HepG2 (cell line): ENCODE measurements around the gene COX7A2L. TPM values are rescaled to one million over a fixed set of nuclear protein-coding genes. Genes with fewer than 3 reads are reported as not detected.

Experiments used
- ATF1 ChIP-seq: IDR thresholded peaks from 2 replicates; pipeline ENCODE4 v1.6.1; 2016; ENCODE audit warnings: mild to moderate bottlenecking, control low read depth
- CCAR2 ChIP-seq: fragments of 200-400 bp; formaldehyde crosslinking; optimal IDR thresholded peaks from 2 replicates; pipeline ENCODE3; 2018; ENCODE audit warnings: low read depth, mild to moderate bottlenecking, low read length, moderate library complexity
- ETV5 ChIP-seq: IDR thresholded peaks from 2 replicates; pipeline ENCODE4 v1.6.1; 2018; ENCODE audit warnings: missing biosample characterization, missing genetic modification reagents, inconsistent platforms, borderline replicate concordance
- MBD4 ChIP-seq: IDR thresholded peaks from 2 replicates; pipeline ENCODE4 v1.6.1; 2012; ENCODE audit warnings: low read length, inconsistent platforms, borderline replicate concordance
- MEIS1 ChIP-seq: sonication (generic); formaldehyde crosslinking; IDR thresholded peaks from 2 replicates; pipeline ENCODE4 v1.9.0; 2021; ENCODE audit warnings: mild to moderate bottlenecking, missing genetic modification reagents, moderate library complexity, borderline replicate concordance
- MIER2 ChIP-seq: IDR thresholded peaks from 2 replicates; pipeline ENCODE4 v1.6.1; 2016; ENCODE audit warnings: missing biosample characterization, missing genetic modification reagents
- NFYB ChIP-seq: sonication (generic); formaldehyde crosslinking; IDR thresholded peaks from 2 replicates; pipeline ENCODE4 v1.4.0; 2020; ENCODE audit warnings: missing genetic modification reagents
- SIX4 ChIP-seq: sonication (generic); formaldehyde crosslinking; IDR thresholded peaks from 2 replicates; pipeline ENCODE4 v1.4.0; 2020; ENCODE audit warnings: missing genetic modification reagents
- SOX6 ChIP-seq, 2 experiments: fragments of 450-650 bp in 1 of 2; sonication (generic) in 1 of 2; formaldehyde crosslinking in 1 of 2; IDR thresholded peaks; 2 replicates each; pipeline versions ENCODE4 v1.4.0 to v1.6.1; 2017 to 2020; ENCODE audit warnings: antibody characterized with exemption in 1 of 2, mild to moderate bottlenecking in 1 of 2, missing genetic modification reagents in 1 of 2
- TOE1 ChIP-seq: sonication (generic); formaldehyde crosslinking; IDR thresholded peaks from 2 replicates; pipeline ENCODE4 v1.4.0; 2020; ENCODE audit warnings: mild to moderate bottlenecking, missing genetic modification reagents
- YEATS2 ChIP-seq: sonication (generic); formaldehyde crosslinking; IDR thresholded peaks from 2 replicates; pipeline ENCODE4 v1.4.0; 2020; ENCODE audit warnings: missing genetic modification reagents, borderline replicate concordance
- ZKSCAN8 ChIP-seq: IDR thresholded peaks from 2 replicates; pipeline ENCODE4 v1.6.1; 2016; ENCODE audit warnings: borderline replicate concordance, missing genetic modification reagents, missing compliant biosample characterization
- ZNF3 ChIP-seq: IDR thresholded peaks from 2 replicates; pipeline ENCODE4 v1.7.0; 2017; ENCODE audit warnings: inconsistent platforms
- ZNF350 ChIP-seq: sonication (generic); formaldehyde crosslinking; IDR thresholded peaks from 2 replicates; pipeline ENCODE4 v1.4.0; 2020; ENCODE audit warnings: mild to moderate bottlenecking, low read depth, missing genetic modification reagents, borderline replicate concordance
- ZNF569 ChIP-seq: sonication (generic); formaldehyde crosslinking; IDR thresholded peaks from 2 replicates; pipeline ENCODE4 v1.5.0; 2020; ENCODE audit warnings: mild to moderate bottlenecking, missing genetic modification reagents, moderate library complexity, borderline replicate concordance
- ZNF605 ChIP-seq: sonication (generic); formaldehyde crosslinking; IDR thresholded peaks from 2 replicates; pipeline ENCODE4 v1.8.0; 2022; ENCODE audit warnings: mild to moderate bottlenecking, missing genetic modification reagents
- ZNF775 ChIP-seq: sonication (generic); formaldehyde crosslinking; IDR thresholded peaks from 2 replicates; pipeline ENCODE4 v1.4.0; 2020; ENCODE audit warnings: missing genetic modification reagents, mild to moderate bottlenecking, moderate library complexity, borderline replicate concordance
- ZNF790 ChIP-seq: sonication (generic); formaldehyde crosslinking; IDR thresholded peaks from 2 replicates; pipeline ENCODE4 v1.8.0; 2022; ENCODE audit warnings: missing genetic modification reagents, mild to moderate bottlenecking, borderline replicate concordance
- polyA plus RNA-seq, 8 experiments: library from polyadenylated mRNA; depleted of rRNA in 3 of 8; stranded (reverse) in 7 of 8; unstranded in 1 of 8; fragments of >200 nt; fragmentation: Illumina TruSeq in 4 of 8; extraction: Trizol in 4 of 8; gene quantifications; 2 replicates each; pipeline versions ENCODE4 v1.2.1 to v1.2.3, GENCODE V29; 2011 to 2016; ENCODE audit warnings: low read depth in 4 of 8, missing spikeins in 1 of 8, mixed read lengths in 1 of 8; ENCODE audit not compliant: insufficient read depth in 1 of 8
- total RNA-seq, 5 experiments: library from RNA; depleted of rRNA; stranded (reverse); fragments of >200 nt; fragmentation: Illumina TruSeq; extraction: Trizol; gene quantifications; 2 replicates each; pipeline ENCODE4 v1.2.3, GENCODE V29; 2016; ENCODE audit warnings: low read depth in 1 of 5
- TF ChIP-seq, protein P1 (sequence below): sonication (generic); formaldehyde crosslinking; conservative IDR thresholded peaks from 2 replicates; pipeline ENCODE4 v1.8.1; 2023; ENCODE audit warnings: missing genetic modification reagents
- TF ChIP-seq, protein P2 (sequence below): sonication (generic); formaldehyde crosslinking; IDR thresholded peaks from 2 replicates; pipeline ENCODE4 v1.4.0; 2020; ENCODE audit warnings: missing genetic modification reagents
- TF ChIP-seq, protein P3 (sequence below): sonication (generic); formaldehyde crosslinking; IDR thresholded peaks from 2 replicates; pipeline ENCODE4 v1.5.0; 2020; ENCODE audit warnings: mild to moderate bottlenecking, missing genetic modification reagents
- TF ChIP-seq, protein P4 (sequence below): sonication (generic); formaldehyde crosslinking; IDR thresholded peaks from 2 replicates; pipeline ENCODE4 v1.8.0; 2023; ENCODE audit warnings: mild to moderate bottlenecking, missing genetic modification reagents

The COX7A2L gene
- total and polyA plus RNA-seq, 2 of the 13 experiments (the other 11 are each of a cell fraction or from before 2014, with no cell fraction given), result 155 to 201 TPM

DNA sequence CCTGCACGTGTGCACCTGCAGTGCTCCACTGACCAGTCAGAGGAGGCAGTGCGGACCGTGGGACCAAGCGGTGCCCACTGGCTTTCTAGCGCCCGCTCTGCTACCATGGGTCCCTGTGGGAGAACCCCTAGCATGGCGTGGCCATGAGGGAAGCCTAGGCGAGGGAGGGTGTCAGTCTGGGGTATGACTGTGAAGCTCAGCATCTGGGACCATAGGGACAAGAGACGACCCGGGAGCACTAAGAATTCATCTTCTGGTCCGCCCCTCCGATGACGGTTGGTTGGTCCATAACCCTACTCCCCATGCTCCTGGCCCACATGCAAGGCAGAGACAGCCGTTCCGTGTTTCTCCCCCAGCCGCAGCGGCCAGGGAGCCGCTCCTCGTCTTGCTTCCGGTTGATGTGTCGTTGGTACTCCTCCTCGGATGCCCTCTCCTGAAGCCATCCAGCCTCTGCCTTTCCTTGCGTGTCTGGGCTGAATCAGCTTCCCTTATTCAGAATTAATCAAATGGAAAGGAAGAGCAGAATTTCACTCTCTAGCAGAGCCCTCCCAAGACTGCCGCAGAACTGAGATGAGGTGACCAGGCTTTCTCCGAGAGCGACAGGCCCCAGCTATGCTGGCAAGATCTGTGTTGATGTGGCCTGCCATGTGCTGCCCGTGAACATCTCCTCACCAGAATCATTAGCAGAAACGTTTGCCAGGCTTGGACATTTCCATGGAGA lies 23.0 kb downstream of the COX7A2L start (continued):
- TF ChIP-seq, protein P1, sequence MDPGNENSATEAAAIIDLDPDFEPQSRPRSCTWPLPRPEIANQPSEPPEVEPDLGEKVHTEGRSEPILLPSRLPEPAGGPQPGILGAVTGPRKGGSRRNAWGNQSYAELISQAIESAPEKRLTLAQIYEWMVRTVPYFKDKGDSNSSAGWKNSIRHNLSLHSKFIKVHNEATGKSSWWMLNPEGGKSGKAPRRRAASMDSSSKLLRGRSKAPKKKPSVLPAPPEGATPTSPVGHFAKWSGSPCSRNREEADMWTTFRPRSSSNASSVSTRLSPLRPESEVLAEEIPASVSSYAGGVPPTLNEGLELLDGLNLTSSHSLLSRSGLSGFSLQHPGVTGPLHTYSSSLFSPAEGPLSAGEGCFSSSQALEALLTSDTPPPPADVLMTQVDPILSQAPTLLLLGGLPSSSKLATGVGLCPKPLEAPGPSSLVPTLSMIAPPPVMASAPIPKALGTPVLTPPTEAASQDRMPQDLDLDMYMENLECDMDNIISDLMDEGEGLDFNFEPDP (CRISPR knock-in tag), result no peak
- TF ChIP-seq, protein P2, sequence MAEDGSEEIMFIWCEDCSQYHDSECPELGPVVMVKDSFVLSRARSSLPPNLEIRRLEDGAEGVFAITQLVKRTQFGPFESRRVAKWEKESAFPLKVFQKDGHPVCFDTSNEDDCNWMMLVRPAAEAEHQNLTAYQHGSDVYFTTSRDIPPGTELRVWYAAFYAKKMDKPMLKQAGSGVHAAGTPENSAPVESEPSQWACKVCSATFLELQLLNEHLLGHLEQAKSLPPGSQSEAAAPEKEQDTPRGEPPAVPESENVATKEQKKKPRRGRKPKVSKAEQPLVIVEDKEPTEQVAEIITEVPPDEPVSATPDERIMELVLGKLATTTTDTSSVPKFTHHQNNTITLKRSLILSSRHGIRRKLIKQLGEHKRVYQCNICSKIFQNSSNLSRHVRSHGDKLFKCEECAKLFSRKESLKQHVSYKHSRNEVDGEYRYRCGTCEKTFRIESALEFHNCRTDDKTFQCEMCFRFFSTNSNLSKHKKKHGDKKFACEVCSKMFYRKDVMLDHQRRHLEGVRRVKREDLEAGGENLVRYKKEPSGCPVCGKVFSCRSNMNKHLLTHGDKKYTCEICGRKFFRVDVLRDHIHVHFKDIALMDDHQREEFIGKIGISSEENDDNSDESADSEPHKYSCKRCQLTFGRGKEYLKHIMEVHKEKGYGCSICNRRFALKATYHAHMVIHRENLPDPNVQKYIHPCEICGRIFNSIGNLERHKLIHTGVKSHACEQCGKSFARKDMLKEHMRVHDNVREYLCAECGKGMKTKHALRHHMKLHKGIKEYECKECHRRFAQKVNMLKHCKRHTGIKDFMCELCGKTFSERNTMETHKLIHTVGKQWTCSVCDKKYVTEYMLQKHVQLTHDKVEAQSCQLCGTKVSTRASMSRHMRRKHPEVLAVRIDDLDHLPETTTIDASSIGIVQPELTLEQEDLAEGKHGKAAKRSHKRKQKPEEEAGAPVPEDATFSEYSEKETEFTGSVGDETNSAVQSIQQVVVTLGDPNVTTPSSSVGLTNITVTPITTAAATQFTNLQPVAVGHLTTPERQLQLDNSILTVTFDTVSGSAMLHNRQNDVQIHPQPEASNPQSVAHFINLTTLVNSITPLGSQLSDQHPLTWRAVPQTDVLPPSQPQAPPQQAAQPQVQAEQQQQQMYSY (CRISPR knock-in tag), result no peak
- TF ChIP-seq ZKSCAN8 (no peak), ZNF350 (CRISPR knock-in tag) (0 out of 2 replicates have a peak, but pooled peaks have one; percentile 42), ZNF3 (CRISPR knock-in tag) (no peak), MEIS1 (CRISPR knock-in tag) (no peak), ZNF605 (CRISPR knock-in tag) (no peak), MBD4 (peak; percentile 21; the same call in 1 of the 2 replicates), ZNF790 (CRISPR knock-in tag) (no peak), CCAR2 (no peak), ATF1 (CRISPR knock-in tag) (no peak), YEATS2 (CRISPR knock-in tag) (no peak), SOX6 (IDR thresholded peaks at IDR 0.05) (no peak), SOX6 (CRISPR knock-in tag; IDR thresholded peaks at IDR 0.05) (no peak), ZNF569 (CRISPR knock-in tag) (no peak), SIX4 (CRISPR knock-in tag) (no peak), TOE1 (CRISPR knock-in tag) (no peak), ETV5 (no peak), NFYB (CRISPR knock-in tag) (no peak), MIER2 (CRISPR knock-in tag) (no peak), ZNF775 (CRISPR knock-in tag) (no peak)
- TF ChIP-seq, protein P3, sequence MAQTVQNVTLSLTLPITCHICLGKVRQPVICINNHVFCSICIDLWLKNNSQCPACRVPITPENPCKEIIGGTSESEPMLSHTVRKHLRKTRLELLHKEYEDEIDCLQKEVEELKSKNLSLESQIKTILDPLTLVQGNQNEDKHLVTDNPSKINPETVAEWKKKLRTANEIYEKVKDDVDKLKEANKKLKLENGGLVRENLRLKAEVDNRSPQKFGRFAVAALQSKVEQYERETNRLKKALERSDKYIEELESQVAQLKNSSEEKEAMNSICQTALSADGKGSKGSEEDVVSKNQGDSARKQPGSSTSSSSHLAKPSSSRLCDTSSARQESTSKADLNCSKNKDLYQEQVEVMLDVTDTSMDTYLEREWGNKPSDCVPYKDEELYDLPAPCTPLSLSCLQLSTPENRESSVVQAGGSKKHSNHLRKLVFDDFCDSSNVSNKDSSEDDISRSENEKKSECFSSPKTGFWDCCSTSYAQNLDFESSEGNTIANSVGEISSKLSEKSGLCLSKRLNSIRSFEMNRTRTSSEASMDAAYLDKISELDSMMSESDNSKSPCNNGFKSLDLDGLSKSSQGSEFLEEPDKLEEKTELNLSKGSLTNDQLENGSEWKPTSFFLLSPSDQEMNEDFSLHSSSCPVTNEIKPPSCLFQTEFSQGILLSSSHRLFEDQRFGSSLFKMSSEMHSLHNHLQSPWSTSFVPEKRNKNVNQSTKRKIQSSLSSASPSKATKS, result no peak
- TF ChIP-seq, protein P4, sequence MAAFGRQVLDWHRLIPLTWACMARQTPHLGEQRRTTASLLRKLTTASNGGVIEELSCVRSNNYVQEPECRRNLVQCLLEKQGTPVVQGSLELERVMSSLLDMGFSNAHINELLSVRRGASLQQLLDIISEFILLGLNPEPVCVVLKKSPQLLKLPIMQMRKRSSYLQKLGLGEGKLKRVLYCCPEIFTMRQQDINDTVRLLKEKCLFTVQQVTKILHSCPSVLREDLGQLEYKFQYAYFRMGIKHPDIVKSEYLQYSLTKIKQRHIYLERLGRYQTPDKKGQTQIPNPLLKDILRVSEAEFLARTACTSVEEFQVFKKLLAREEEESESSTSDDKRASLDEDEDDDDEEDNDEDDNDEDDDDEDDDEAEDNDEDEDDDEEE (CRISPR knock-in tag), result 0 out of 2 replicates have a peak, but pooled peaks have one; percentile 13
